Measurements from ENCODE around the gene SNX24. TPM values are rescaled to one million over a fixed set of nuclear protein-coding genes. Genes with fewer than 3 reads are reported as not detected.

Gene SNX24
- total RNA-seq, 1 donor from 2014 or later, result 8.5 TPM

DNA sequence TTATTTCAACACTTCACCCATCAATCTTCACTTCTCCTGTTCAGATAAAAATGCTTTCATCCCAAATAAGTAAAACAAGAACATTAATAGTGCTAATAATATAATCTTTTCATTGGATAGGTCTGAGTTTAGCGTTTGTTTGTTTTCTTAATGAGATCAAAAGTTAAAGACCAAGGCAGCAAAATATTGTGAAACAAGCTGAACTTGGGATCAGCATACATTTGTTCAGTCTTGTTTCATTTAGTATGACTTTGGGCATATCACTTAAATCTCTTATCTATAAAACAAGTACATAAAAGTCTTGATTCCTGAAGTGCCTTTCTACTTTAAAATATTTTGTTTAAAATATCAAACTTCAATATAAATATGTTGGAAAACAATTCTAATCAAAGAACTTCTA lies 13.4 kb upstream of the SNX24 start:
- ATAC-seq (ENCODE audit: low read depth) (no peak), DNase-seq (no peak)
- Mint-ChIP-seq H3K4me1 (no peaks in the 10 kb centered on the region), H3K4me3 (no peak overlapping the region), H3K36me3 (ENCODE audit: low read depth) (peaks cover 36% of the 10 kb centered on the region), H3K9me3 (no peaks in the 10 kb centered on the region), H3K27me3 (no peaks in the 10 kb centered on the region), H3K27ac (peak overlapping the region; percentile 41)
- ChIA-PET POLR2A (interaction anchor here (1.9 kb wide), 1 partner anchor 13 kb away, joined by 4 read pairs; the partner anchor contains the start of gene SNX24), CTCF (no interaction called here)
- intact Hi-C loops (cut with micrococcal nuclease), result loop anchor here (2.0 to 10.0 kb wide), 3 partner anchors 13 to 173 kb away; no protein-coding TSS in a partner anchor
- TF ChIP-seq, protein P1, sequence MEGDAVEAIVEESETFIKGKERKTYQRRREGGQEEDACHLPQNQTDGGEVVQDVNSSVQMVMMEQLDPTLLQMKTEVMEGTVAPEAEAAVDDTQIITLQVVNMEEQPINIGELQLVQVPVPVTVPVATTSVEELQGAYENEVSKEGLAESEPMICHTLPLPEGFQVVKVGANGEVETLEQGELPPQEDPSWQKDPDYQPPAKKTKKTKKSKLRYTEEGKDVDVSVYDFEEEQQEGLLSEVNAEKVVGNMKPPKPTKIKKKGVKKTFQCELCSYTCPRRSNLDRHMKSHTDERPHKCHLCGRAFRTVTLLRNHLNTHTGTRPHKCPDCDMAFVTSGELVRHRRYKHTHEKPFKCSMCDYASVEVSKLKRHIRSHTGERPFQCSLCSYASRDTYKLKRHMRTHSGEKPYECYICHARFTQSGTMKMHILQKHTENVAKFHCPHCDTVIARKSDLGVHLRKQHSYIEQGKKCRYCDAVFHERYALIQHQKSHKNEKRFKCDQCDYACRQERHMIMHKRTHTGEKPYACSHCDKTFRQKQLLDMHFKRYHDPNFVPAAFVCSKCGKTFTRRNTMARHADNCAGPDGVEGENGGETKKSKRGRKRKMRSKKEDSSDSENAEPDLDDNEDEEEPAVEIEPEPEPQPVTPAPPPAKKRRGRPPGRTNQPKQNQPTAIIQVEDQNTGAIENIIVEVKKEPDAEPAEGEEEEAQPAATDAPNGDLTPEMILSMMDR (IDR thresholded peaks at IDR 0.05), result no peak

DNA sequence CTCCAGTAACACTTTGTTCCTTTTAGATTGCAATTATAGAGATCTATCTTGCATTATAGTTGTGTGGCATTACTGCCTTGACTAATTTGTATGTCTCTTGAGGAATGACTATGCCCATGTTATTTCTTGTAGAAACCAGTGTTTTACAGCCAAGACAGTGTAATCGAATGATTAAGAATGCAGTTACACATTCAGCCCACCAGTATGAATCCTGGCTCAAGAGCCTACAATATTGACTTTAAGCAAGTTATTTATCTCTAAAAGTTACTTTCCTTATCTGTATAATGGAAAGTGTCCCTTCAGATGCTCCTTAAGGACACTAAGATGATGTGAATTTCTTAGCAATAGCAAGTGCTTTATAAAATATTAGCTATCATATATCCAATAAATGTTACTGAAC lies 9.7 kb upstream of the SNX24 start:
- DNase-seq (no peak), ATAC-seq (ENCODE audit: low read depth) (no peak)
- Mint-ChIP-seq H3K4me1 (peaks cover 9% of the 10 kb centered on the region), H3K9me3 (no peaks in the 10 kb centered on the region), H3K27me3 (no peaks in the 10 kb centered on the region), H3K4me3 (no peak overlapping the region), H3K27ac (no peak overlapping the region), H3K36me3 (ENCODE audit: low read depth) (peaks cover 13% of the 10 kb centered on the region)
- intact Hi-C loops (cut with micrococcal nuclease), result loop anchor here (10.0 kb wide), 1 partner anchor 169 kb away; no protein-coding TSS in a partner anchor
- POLR2A ChIA-PET, result interaction anchor here (1.5 kb wide), 1 partner anchor 11 kb away, joined by 3 read pairs; no protein-coding TSS in a partner anchor
- TF ChIP-seq, protein P1 (IDR thresholded peaks at IDR 0.05), result no peak
- CTCF ChIA-PET, result interaction anchor here (0.6 kb wide), 1 partner anchor 38 kb away, joined by 3 read pairs; no protein-coding TSS in a partner anchor

DNA sequence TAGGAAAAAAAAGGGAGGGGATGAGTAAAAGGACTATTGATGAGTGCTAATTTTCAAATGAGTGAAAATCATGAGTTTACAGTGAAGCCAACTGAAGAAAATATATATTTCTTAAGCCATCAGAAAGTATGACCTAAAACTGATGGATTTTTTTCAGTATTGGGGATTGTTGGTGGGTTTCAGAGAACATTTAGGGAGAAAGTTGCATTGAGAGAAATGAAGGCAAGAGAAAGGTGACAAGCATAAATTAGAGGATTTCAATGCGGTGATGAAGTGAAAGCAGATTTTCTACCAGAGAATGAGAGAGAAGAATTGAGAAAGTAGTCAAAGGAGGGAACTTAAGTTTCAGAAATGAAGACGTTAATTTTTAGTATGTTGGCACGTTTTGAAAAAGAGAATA lies 8.5 kb upstream of the SNX24 start:
- no peak for DNase-seq
- ChIA-PET POLR2A (no interaction called here), CTCF (no interaction called here)
- Mint-ChIP-seq H3K27ac (no peak overlapping the region), H3K27me3 (no peaks in the 10 kb centered on the region), H3K9me3 (no peaks in the 10 kb centered on the region), H3K4me3 (no peak overlapping the region), H3K4me1 (peaks cover 11% of the 10 kb centered on the region), H3K36me3 (ENCODE audit: low read depth) (peaks cover 5% of the 10 kb centered on the region)
- ATAC-seq (ENCODE audit: low read depth), result no peak
- intact Hi-C loops (cut with micrococcal nuclease), result loop anchor here (10.0 kb wide), 1 partner anchor 168 kb away; no protein-coding TSS in a partner anchor
- TF ChIP-seq, protein P1 (IDR thresholded peaks at IDR 0.05), result no peak

DNA sequence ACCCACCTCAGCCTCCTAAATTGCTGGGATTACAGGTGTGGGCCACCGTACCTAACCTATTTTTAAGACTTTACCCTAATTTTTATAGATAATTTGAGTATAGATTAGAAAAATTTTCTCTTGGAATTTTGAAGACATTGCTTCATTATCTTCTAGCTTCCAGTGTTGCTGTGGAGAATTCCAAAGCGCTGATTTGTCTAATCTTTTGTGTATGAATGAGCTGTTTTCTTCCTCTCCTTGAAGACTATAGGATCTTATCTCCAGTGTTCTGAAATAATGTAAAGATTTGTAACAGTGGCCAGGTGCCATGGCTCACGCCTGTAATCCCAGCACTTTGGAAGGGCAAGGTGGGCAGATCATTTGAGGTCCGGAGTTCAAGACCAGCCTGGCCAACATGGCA lies 5.7 kb upstream of the SNX24 start:
- intact Hi-C loops (cut with micrococcal nuclease), result loop anchor here (10.0 kb wide), 1 partner anchor 165 kb away; no protein-coding TSS in a partner anchor
- H3K9me3 Mint-ChIP-seq, result no peaks in the 10 kb centered on the region
- H3K27me3 Mint-ChIP-seq, result no peaks in the 10 kb centered on the region
- no peak overlapping the region for H3K4me3 Mint-ChIP-seq
- DNase-seq (no peak), ATAC-seq (ENCODE audit: low read depth) (no peak)
- CTCF ChIA-PET, result no interaction called here
- no peaks in the 10 kb centered on the region for H3K36me3 Mint-ChIP-seq (ENCODE audit: low read depth)
- POLR2A ChIA-PET, result no interaction called here
- H3K27ac Mint-ChIP-seq, result no peak overlapping the region
- H3K4me1 Mint-ChIP-seq, result peaks cover 23% of the 10 kb centered on the region
- TF ChIP-seq, protein P1 (IDR thresholded peaks at IDR 0.05), result no peak

DNA sequence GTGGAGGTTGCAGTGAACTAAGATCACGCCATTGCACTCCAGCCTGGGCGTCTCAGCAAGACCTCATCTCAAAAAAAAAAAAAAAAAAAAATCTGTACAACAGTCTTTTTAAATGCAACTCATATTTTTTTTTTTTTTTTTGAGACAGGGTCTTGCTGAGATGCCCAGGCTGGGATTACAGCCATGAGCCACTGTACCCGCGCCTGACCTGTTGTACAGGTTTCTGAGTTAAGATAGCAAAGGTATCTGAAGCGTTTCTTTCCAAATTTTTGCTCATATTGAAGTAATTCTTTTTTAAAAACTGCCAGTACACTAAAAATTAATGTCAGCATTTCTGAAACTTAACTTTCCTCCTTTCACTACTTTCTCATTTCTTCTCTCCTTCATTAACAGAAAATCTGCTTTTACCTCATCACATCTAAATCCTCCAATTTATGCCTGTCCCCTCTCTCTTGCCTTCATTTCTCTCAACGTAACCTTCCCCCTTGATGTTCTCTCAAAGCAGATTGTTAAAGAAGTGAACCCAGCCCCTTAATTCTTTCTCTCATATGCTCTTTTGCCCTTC lies 3.3 kb upstream of the SNX24 start:
- no peak overlapping the region for H3K27ac Mint-ChIP-seq
- no peak for ATAC-seq (ENCODE audit: low read depth)
- no peaks in the 10 kb centered on the region for H3K9me3 Mint-ChIP-seq
- peaks cover 33% of the 10 kb centered on the region for H3K4me1 Mint-ChIP-seq
- no peak for DNase-seq
- ChIA-PET CTCF (no interaction called here), POLR2A (no interaction called here)
- intact Hi-C loops (cut with micrococcal nuclease), result no loop called here
- no peak overlapping the region for H3K4me3 Mint-ChIP-seq
- H3K36me3 Mint-ChIP-seq (ENCODE audit: low read depth), result no peaks in the 10 kb centered on the region
- no peaks in the 10 kb centered on the region for H3K27me3 Mint-ChIP-seq
- TF ChIP-seq, protein P1 (IDR thresholded peaks at IDR 0.05), result no peak

Measured in activated B cell treated with CpG ODN at 0.5 μM for 24 hours (primary cell).